Common myeloid progenitor, CD34-positive (primary cell): ENCODE results near the gene ACAP1.

ENCODE experiments used
- CTCF ChIA-PET: fragments of 350-600 bp; sonication (Branson Sonifier 250); formaldehyde crosslinking; loops from one replicate; lab custom pipeline; 2021; ENCODE audit warnings: antibody characterized with exemption; lab: Charles Lee
- POLR2A ChIA-PET: fragments of 350-600 bp; sonication (Branson Sonifier 250); formaldehyde crosslinking; loops from one replicate; lab custom pipeline; 2021; ENCODE audit warnings: antibody characterized with exemption; lab: Charles Lee
- DNase-seq, 3 donors: peaks; one replicate each; pipeline versions ENCODE4 v3.0.0 to v3.0.0-alpha.2; 2013
- H3K27ac ChIP-seq, 2 experiments: 1 replicate in 1 of 2; 2 replicates in 1 of 2; pipeline ENCODE4 v1.7.0; 2013; ENCODE audit warnings: inconsistent platforms in 2 of 2, low read length in 2 of 2, mild to moderate bottlenecking in 2 of 2, low read depth in 1 of 2, moderate library complexity in 1 of 2; ENCODE audit not compliant: severe bottlenecking in 2 of 2, insufficient read depth in 1 of 2, poor library complexity in 1 of 2
- H3K27me3 ChIP-seq, 5 experiments: replicated peaks in 2 of 5; 1 replicate in 3 of 5; 2 replicates in 2 of 5; pipeline versions ENCODE4 v1.6.1 to v1.7.0; 2013; ENCODE audit warnings: low read length in 4 of 5, mild to moderate bottlenecking in 2 of 5, moderate library complexity in 2 of 5, inconsistent platforms in 1 of 5; ENCODE audit not compliant: insufficient read depth in 5 of 5, control insufficient read depth in 4 of 5
- H3K36me3 ChIP-seq, 4 experiments: 1 replicate in 2 of 4; 2 replicates in 2 of 4; pipeline versions ENCODE4 v1.6.1 to v1.7.0; 2013; ENCODE audit warnings: low read length in 3 of 4, control low read depth in 1 of 4, mild to moderate bottlenecking in 1 of 4; ENCODE audit not compliant: control insufficient read depth in 4 of 4, insufficient read depth in 4 of 4
- H3K4me1 ChIP-seq, 4 experiments: 1 replicate in 3 of 4; 2 replicates in 1 of 4; pipeline versions ENCODE4 v1.6.1 to v1.7.1; 2013; ENCODE audit warnings: low read length in 3 of 4, mild to moderate bottlenecking in 3 of 4, control low read depth in 1 of 4, inconsistent platforms in 1 of 4, moderate library complexity in 1 of 4; ENCODE audit not compliant: control insufficient read depth in 4 of 4, insufficient read depth in 4 of 4; ENCODE audit errors: control extremely low read depth in 1 of 4
- H3K4me3 ChIP-seq, 7 experiments: 1 replicate in 4 of 7; 2 replicates in 3 of 7; pipeline versions ENCODE4 v1.5.1 to v1.7.0; 2013; ENCODE audit warnings: mild to moderate bottlenecking in 7 of 7, low read length in 6 of 7, moderate library complexity in 6 of 7, inconsistent platforms in 2 of 7, low read depth in 2 of 7, control low read depth in 1 of 7; ENCODE audit not compliant: insufficient read depth in 4 of 7, control insufficient read depth in 1 of 7; ENCODE audit errors: extremely low read depth in 1 of 7
- H3K9me3 ChIP-seq, 5 experiments: 1 replicate in 4 of 5; 2 replicates in 1 of 5; pipeline versions ENCODE4 v1.6.1 to v1.7.1; 2013; ENCODE audit warnings: low read length in 4 of 5, mild to moderate bottlenecking in 2 of 5, inconsistent platforms in 1 of 5, low read depth in 1 of 5, moderate library complexity in 1 of 5; ENCODE audit not compliant: control insufficient read depth in 4 of 5, insufficient read depth in 2 of 5; ENCODE audit errors: control extremely low read depth in 1 of 5
- WGBS: methylation state at CpG from one replicate; pipeline ENCODE4 v1.1.5; 2013; ENCODE audit not compliant: insufficient coverage; 5-methylcytosine and 5-hydroxymethylcytosine counted together

The ACAP1 gene

DNA sequence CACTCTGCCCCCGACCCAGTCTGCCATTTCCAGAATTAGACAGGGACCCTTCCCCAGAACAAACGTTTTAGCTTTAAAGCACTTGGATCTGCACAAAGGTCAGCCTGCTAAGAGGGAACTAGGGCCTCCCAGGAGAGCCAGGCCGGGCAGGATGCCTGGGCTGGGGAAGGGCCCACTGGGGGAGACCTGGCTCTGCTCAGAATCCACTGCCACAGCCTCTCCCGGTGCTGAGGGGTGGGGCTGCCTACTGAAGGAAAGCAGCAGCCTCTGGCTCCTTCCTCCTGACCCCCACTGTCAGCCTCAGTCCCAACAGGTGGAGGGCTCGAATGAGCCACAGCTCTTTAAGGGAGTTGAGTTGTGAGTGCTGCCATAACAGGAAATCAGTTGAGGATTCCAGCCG, 43.6 kb upstream of the ACAP1 start:
- POLR2A ChIA-PET = no interaction called here
- Histone ChIP-seq H3K27me3 (peaks cover 0 to 43% (median 14%) of the 10 kb centered on the region in 5 experiments), H3K4me3 (no peak overlapping the region), H3K27ac (no peak overlapping the region), H3K36me3 (no peaks in the 10 kb centered on the region), H3K9me3 (no peaks in the 10 kb centered on the region), H3K4me1 (peaks cover 0 to 26% (median 24%) of the 10 kb centered on the region in 4 experiments)
- CTCF ChIA-PET = interaction anchor here (3.1 to 4.6 kb wide), 2 partner anchors 10 to 73 kb away, joined by 7 to 45 read pairs; partner anchors contain the start of genes ACADVL, DLG4 and SLC2A4
- WGBS = 44% methylated on average over 5 of the region's 6 CpGs
- no peak for DNase-seq

DNA sequence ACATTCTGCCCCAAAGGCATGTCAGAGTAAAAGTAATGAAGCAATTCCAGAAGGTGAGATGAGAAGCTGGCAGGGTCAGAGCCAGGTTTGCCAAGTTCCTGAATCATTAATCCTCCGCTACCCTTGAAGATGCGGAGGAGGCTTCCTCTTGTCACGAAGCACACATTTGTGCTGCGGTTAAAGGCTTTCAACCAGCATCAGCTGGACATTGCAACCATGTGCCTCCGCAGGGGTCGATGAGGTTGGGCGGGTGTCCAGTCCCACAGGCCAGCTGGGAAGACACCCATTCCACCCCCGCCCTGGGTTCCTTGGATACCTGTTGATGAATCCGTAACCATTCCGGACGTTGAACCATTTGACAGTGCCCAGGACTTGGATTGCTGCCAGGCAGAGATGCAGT, 43.2 kb upstream of the ACAP1 start:
- 100% methylated on average over 9 of the region's 11 CpGs for WGBS
- no peaks in the 10 kb centered on the region for H3K36me3 ChIP-seq
- CTCF ChIA-PET = interaction anchor here (3.1 to 4.6 kb wide), 2 partner anchors 10 to 73 kb away, joined by 7 to 45 read pairs; partner anchors contain the start of genes ACADVL, DLG4 and SLC2A4

DNA sequence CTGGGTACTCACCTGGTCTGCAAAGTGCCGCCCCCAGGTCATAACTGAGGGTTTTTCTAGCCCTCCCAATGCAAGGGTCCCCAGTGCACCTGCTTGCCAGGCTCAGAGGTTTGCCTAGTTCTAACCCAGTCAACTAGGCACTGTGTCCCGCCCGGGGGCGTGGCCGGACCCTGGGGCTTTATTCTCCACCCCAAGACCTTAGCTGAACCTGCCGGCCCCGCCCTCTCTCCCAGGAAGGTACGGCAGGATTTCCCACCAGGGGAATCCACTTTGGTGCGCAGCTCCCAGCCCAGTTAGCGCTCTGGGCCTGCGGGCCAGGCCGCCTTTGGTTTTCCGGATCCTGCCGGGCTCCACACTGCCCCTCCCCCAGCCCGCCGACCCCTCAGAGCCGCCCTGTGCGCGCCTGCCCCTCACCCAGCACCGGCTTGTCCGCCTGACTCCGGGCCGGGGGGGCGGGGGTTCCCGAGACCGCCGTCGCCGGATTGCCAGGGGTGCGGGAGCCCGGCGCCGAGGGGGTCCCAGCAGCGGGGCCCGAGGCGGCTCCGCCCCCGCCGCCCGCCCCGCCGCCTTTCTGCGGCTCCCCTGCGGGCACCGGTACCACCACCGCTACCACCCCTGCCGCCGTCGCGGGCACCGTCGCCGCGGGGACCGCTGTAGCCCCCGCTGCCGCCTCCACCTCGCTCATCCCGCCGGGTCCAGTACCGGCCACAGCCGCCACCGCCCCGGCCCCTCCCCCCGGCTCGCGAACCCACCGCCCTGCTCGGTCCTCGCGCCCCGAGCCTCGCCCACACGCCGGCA, 42.3 kb upstream of the ACAP1 start:
- no peak for DNase-seq
- CTCF ChIA-PET = interaction anchor here (3.1 to 4.6 kb wide), 2 partner anchors 11 to 74 kb away, joined by 7 to 45 read pairs; partner anchors contain the start of genes ACADVL, DLG4 and SLC2A4
- peak overlapping the region in 5 of 7 experiments; percentile 23 to 64 (median 40) for H3K4me3 ChIP-seq

More for the DNA sequence above, 43.2 kb upstream of the ACAP1 start:
- H3K27ac ChIP-seq = no peak overlapping the region
- peaks cover 0 to 26% (median 24%) of the 10 kb centered on the region in 4 experiments for H3K4me1 ChIP-seq
- POLR2A ChIA-PET = no interaction called here
- no peak for DNase-seq
- peaks cover 0 to 43% (median 14%) of the 10 kb centered on the region in 5 experiments for H3K27me3 ChIP-seq
- no peaks in the 10 kb centered on the region for H3K9me3 ChIP-seq
- no peak overlapping the region for H3K4me3 ChIP-seq

DNA sequence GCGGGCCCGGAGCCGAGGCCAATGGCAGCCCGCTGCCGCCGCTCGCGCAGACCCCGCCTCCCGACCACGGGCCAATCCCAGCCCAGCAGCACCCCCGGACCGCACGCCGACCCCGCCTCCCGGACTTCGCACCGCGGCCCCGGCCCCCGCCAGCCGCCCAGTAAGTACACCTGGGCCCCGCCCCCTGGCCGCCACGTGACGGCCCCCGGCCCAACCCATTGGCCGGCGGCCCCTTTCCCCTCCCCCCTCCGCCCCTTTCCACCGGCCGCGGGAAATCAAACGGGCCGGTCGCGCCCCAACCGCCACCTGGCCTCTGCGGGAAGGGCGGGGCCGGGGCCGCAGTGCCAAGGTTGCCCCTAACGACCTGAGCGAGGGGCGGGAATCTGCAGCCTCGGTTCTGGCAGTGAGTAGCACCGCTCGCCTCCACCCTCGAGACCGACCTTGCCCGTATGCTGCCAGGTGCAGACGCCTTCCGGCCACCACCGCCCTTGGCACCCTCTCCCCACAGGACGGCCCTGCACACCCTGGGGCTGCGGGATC, 41.6 kb upstream of the ACAP1 start, which contains the start of gene YBX2:
Gene YBX2 (minus strand): TSS at position 26 of the 540 bp plus-strand sequence. CDS start 139 bp downstream, outside the sequence.
- Histone ChIP-seq H3K36me3 (no peaks in the 10 kb centered on the region), H3K4me1 (peaks cover 0 to 26% (median 24%) of the 10 kb centered on the region in 4 experiments), H3K9me3 (no peaks in the 10 kb centered on the region), H3K27me3 (peaks cover 0 to 43% (median 14%) of the 10 kb centered on the region in 5 experiments), H3K4me3 (peak within 1 kb of the TSS in 6 of 7 experiments; percentile 23 to 70 (median 52)), H3K27ac (no peak within 1 kb of the TSS)
- DNase-seq = peak; percentile 69 to 83 (median 73)
- CTCF ChIA-PET = no interaction called here
- WGBS = 1% methylated on average over 23 of the region's 57 CpGs
- POLR2A ChIA-PET = no interaction called here

More for the DNA sequence above, 42.3 kb upstream of the ACAP1 start:
- POLR2A ChIA-PET = no interaction called here
- Histone ChIP-seq H3K9me3 (no peaks in the 10 kb centered on the region), H3K27ac (no peak overlapping the region), H3K36me3 (no peaks in the 10 kb centered on the region), H3K27me3 (peaks cover 0 to 43% (median 14%) of the 10 kb centered on the region in 5 experiments), H3K4me1 (peaks cover 0 to 26% (median 24%) of the 10 kb centered on the region in 4 experiments)
- WGBS = 6% methylated on average over 47 of the region's 75 CpGs

DNA sequence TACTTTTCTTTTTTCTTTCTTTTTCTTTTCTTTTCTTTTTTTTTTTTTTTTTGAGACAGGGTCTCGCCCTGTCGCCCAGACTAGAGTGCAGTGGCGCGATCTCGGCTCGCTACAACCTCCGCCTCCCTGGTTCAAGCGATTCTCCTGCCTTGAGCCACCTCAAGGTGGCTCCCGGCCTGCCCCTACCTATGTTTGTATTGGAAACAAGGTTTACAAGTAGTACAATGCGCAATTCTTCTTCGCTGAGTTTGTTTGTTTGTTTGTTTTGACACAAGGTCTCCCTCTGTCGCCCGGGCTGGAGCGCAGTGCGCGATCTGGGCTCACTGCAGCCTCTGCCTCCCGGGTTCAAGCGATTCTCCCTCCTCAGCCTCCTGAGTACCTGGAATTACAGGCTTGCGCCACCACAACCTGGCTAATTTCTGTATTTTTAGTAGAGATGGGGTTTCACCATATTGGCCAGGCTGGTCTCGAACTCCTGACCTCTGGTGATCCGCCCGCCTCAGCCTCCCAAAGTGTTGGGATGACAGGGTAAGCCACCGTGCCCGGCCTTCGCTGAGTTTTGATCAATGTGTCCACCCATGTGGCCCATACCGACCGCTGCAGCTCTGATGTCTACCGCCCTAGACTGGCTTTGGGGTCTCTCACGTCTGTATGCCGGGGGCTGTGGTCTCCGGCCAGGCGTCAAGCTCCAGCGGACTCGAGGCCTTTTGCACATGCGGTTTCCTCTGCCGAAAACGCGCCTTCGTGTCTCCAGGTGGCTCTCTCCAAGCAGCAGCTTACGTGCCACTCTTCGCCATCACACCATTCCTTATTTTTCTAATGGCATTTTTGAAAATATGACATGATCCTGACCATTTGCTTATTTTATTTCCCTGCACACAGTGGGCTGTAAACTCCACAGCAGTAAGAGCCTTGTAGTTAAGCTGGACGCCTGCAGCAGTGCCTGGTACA, 40.8 kb upstream of the ACAP1 start:
- CTCF ChIA-PET = interaction anchor here (0.8 to 4.4 kb wide), 16 partner anchors 9 to 250 kb away, joined by 3 to 65 read pairs (median 6); partner anchors contain the start of genes ACADVL, DLG4 and SLC2A4
- H3K4me3 ChIP-seq = peak overlapping the region in 5 of 7 experiments; percentile 42 to 70 (median 53)
- POLR2A ChIA-PET = interaction anchor here (1.1 kb wide), 1 partner anchor 15 kb away, joined by 5 read pairs; no protein-coding TSS in a partner anchor
- no peaks in the 10 kb centered on the region for H3K36me3 ChIP-seq
- peaks cover 0 to 43% (median 14%) of the 10 kb centered on the region in 5 experiments for H3K27me3 ChIP-seq
- no peak overlapping the region for H3K27ac ChIP-seq
- 60% methylated on average over 28 of the region's 42 CpGs for WGBS
- peaks cover 0 to 26% (median 24%) of the 10 kb centered on the region in 4 experiments for H3K4me1 ChIP-seq
- no peaks in the 10 kb centered on the region for H3K9me3 ChIP-seq
- DNase-seq = peak in 2 of 3 donors; percentile 14 to 30

DNA sequence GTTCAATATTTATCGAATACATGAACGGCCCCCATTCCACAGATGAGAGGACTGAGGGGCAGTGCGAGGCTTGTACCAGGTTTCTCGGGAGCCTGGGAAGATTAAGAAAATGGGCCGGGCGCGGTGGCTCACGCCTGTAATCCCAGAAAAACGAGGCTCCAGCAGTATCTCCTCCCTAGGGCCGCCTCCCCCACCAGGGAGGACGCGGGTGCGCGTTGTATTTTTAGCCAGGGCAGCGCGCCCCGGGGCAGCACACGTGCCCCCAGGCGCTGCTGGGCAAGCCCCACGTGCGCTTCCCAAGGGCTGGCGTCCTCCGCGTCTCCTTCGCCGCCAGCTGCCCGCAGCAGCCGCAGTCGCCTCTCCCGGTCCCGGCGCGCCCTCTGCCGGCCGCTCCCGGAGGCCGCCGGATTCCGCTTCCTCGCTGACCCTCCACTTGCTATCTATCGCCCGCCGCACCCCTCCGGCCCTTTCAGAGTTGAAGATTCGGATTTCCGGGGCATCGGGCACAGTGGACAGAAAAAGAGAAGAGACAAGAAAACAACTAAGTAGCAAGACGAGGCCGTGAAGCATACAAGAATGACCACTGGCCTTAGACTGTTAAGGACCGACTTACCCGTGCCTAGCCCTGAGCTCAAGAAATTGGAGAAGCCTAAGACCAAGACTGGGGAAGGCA, 40.0 kb upstream of the ACAP1 start:
- peak overlapping the region in 2 of 7 experiments; percentile 13 to 20 for H3K4me3 ChIP-seq
- peaks cover 0 to 43% (median 14%) of the 10 kb centered on the region in 5 experiments for H3K27me3 ChIP-seq
- no peaks in the 10 kb centered on the region for H3K9me3 ChIP-seq
- no peak overlapping the region for H3K27ac ChIP-seq
- POLR2A ChIA-PET = interaction anchor here (0.5 to 1.1 kb wide), 3 partner anchors 12 to 75 kb away, joined by 3 to 5 read pairs (median 3); no protein-coding TSS in a partner anchor
- no peaks in the 10 kb centered on the region for H3K36me3 ChIP-seq
- CTCF ChIA-PET = interaction anchor here (0.6 to 4.4 kb wide), 23 partner anchors 9 to 251 kb away, joined by 3 to 65 read pairs (median 4); partner anchors contain the start of genes ACADVL, DLG4 and SLC2A4
- H3K4me1 ChIP-seq = peaks cover 0 to 26% (median 24%) of the 10 kb centered on the region in 4 experiments
- DNase-seq = peak; percentile 62 to 65 (median 64)
- 6% methylated on average over 47 of the region's 51 CpGs for WGBS
